GM12892 (cell line): ENCODE data around the gene IFFO2.

Source experiments
- POLR2A ChIP-seq: IDR thresholded peaks from 2 replicates; pipeline ENCODE4 v1.6.1; 2011; ENCODE audit warnings: low read depth, low read length, control low read depth
- POLR2AphosphoS5 ChIP-seq: IDR thresholded peaks from 2 replicates; pipeline ENCODE4 v1.6.1; 2011; ENCODE audit warnings: low read depth, low read length, control low read depth

DNA sequence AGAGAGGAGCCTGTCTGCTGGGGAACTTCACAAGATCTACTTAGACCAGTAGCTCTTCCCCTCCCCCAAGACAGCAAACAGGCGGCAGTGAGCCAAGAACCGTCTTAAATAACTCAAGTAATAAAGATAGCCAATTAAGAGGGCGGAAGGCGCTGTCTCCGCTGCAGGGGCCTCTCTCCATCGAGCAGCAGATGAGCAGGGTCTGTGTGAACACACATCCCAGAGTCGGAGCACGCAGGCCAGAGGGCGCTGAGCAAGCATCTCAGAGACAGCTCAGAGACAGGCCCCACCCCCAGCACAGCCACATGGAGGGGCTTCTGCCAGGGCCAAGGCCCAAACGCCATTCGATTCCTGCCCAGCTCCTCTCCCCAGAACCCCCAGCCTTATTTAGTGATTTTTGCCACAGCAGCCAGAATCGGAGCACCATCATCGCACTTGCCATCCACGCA, 11.1 kb downstream of the IFFO2 start:
- TF ChIP-seq POLR2A (no peak), POLR2AphosphoS5 (no peak)
